H9 (cell line): ENCODE results near the gene MUC2. TPM values are rescaled to one million over a fixed set of nuclear protein-coding genes. Genes with fewer than 3 reads are reported as not detected.

Experiments
- DNase-seq: peaks from one replicate; pipeline ENCODE4 v3.0.0-alpha.2; 2017
- H2AFZ ChIP-seq: one replicate; pipeline ENCODE4 v1.6.1; 2013; ENCODE audit warnings: mild to moderate bottlenecking, low read length, control low read depth, moderate library complexity
- H2AK5ac ChIP-seq: 2 replicates; pipeline ENCODE4 v1.6.1; 2013; ENCODE audit warnings: low read length, control low read depth, mixed read lengths; ENCODE audit not compliant: insufficient read length
- H2BK120ac ChIP-seq: one replicate; pipeline ENCODE4 v1.6.1; 2013; ENCODE audit warnings: low read depth, mild to moderate bottlenecking, low read length, control low read depth, inconsistent platforms; ENCODE audit not compliant: poor library complexity, severe bottlenecking
- H2BK12ac ChIP-seq: 2 replicates; pipeline ENCODE4 v1.6.1; 2013; ENCODE audit warnings: low read length, control low read depth, mixed read lengths, low read depth; ENCODE audit not compliant: insufficient read length
- H2BK15ac ChIP-seq: 2 replicates; pipeline ENCODE4 v1.6.1; 2013; ENCODE audit warnings: low read depth, low read length, control low read depth
- H2BK20ac ChIP-seq: one replicate; pipeline ENCODE4 v1.6.1; 2013; ENCODE audit warnings: low read depth, mild to moderate bottlenecking, low read length, control low read depth, inconsistent platforms; ENCODE audit not compliant: poor library complexity, severe bottlenecking
- H2BK5ac ChIP-seq: 2 replicates; pipeline ENCODE4 v1.6.1; 2013; ENCODE audit warnings: low read length, control low read depth, mixed read lengths; ENCODE audit not compliant: insufficient read length
- H3K14ac ChIP-seq: 2 replicates; pipeline ENCODE4 v1.6.1; 2013; ENCODE audit warnings: low read length, control low read depth; ENCODE audit not compliant: insufficient read depth
- H3K18ac ChIP-seq: 2 replicates; pipeline ENCODE4 v1.6.1; 2013; ENCODE audit warnings: low read depth, mild to moderate bottlenecking, mixed read lengths, low read length, control low read depth; ENCODE audit not compliant: insufficient read length
- H3K23ac ChIP-seq: 2 replicates; pipeline ENCODE4 v1.6.1; 2013; ENCODE audit warnings: low read length, control low read depth, mixed read lengths, low read depth; ENCODE audit not compliant: insufficient read length
- H3K23me2 ChIP-seq: 2 replicates; pipeline ENCODE4 v1.6.1; 2013; ENCODE audit warnings: low read depth, mild to moderate bottlenecking, mixed read lengths, low read length, control low read depth; ENCODE audit not compliant: insufficient read length, poor library complexity, severe bottlenecking
- H3K27ac ChIP-seq: 2 replicates; pipeline ENCODE4 v1.5.1; 2013; ENCODE audit warnings: low read length, control low read depth, mixed read lengths, low read depth; ENCODE audit not compliant: insufficient read length
- H3K27me3 ChIP-seq: 2 replicates; pipeline ENCODE4 v1.6.1; 2013; ENCODE audit warnings: low read length, control low read depth, inconsistent platforms; ENCODE audit not compliant: insufficient read depth
- H3K4ac ChIP-seq: 2 replicates; pipeline ENCODE4 v1.6.1; 2013; ENCODE audit warnings: low read depth, mild to moderate bottlenecking, control low read depth, inconsistent platforms, low read length, moderate library complexity
- H3K4me1 ChIP-seq: 2 replicates; pipeline ENCODE4 v1.6.1; 2013; ENCODE audit warnings: low read length, control low read depth, inconsistent platforms; ENCODE audit not compliant: insufficient read depth
- H3K4me2 ChIP-seq: 2 replicates; pipeline ENCODE4 v1.6.1; 2013; ENCODE audit warnings: low read length, control low read depth, mixed read lengths; ENCODE audit not compliant: insufficient read length, insufficient read depth
- H3K56ac ChIP-seq: 2 replicates; pipeline ENCODE4 v1.6.1; 2013; ENCODE audit warnings: low read depth, mild to moderate bottlenecking, mixed read lengths, low read length, control low read depth; ENCODE audit not compliant: insufficient read length
- H3K79me1 ChIP-seq: 2 replicates; pipeline ENCODE4 v1.6.1; 2013; ENCODE audit warnings: low read depth, mild to moderate bottlenecking, moderate library complexity, low read length, control low read depth, inconsistent platforms; ENCODE audit not compliant: insufficient read depth, poor library complexity, severe bottlenecking
- H3K79me2 ChIP-seq: 2 replicates; pipeline ENCODE4 v1.6.1; 2013; ENCODE audit warnings: low read length, control low read depth, inconsistent platforms; ENCODE audit not compliant: insufficient read depth
- H3K9ac ChIP-seq: 2 replicates; pipeline ENCODE4 v1.6.1; 2013; ENCODE audit warnings: low read length, control low read depth, mixed read lengths; ENCODE audit not compliant: insufficient read length; ENCODE audit errors: extremely low read depth
- H3K9me3 ChIP-seq: one replicate; pipeline ENCODE4 v1.6.1; 2013; ENCODE audit warnings: low read depth, low read length, inconsistent platforms; ENCODE audit not compliant: control insufficient read depth
- H3T11ph ChIP-seq: one replicate; pipeline ENCODE4 v1.6.1; 2013; ENCODE audit warnings: mild to moderate bottlenecking, low read length, control low read depth, inconsistent platforms
- H4K20me1 ChIP-seq: one replicate; pipeline ENCODE4 v1.6.1; 2013; ENCODE audit not compliant: control insufficient read depth, insufficient read length, insufficient read depth
- H4K5ac ChIP-seq: 2 replicates; pipeline ENCODE4 v1.6.1; 2013; ENCODE audit warnings: low read depth, mild to moderate bottlenecking, mixed read lengths, low read length, control low read depth; ENCODE audit not compliant: insufficient read length
- H4K8ac ChIP-seq: replicated peaks from 2 replicates; pipeline ENCODE4 v1.6.1; 2013; ENCODE audit warnings: low read length, control low read depth, mixed read lengths, low read depth; ENCODE audit not compliant: insufficient read length
- H4K91ac ChIP-seq: 2 replicates; pipeline ENCODE4 v1.6.1; 2013; ENCODE audit warnings: low read depth, mild to moderate bottlenecking, moderate library complexity, mixed read lengths, low read length, control low read depth; ENCODE audit not compliant: insufficient read length
- H3K27ac Mint-ChIP-seq, 3 experiments: 2 replicates in 2 of 3; 3 replicates in 1 of 3; pipeline ENCODE4 v1.8.0; 2020 to 2021; ENCODE audit warnings: mixed read lengths in 3 of 3, mild to moderate bottlenecking in 1 of 3, moderate library complexity in 1 of 3
- H3K27me3 Mint-ChIP-seq: 2 replicates; pipeline ENCODE4 v1.8.0; 2021; ENCODE audit warnings: low read depth, mild to moderate bottlenecking, moderate library complexity, mixed read lengths
- H3K36me3 Mint-ChIP-seq, 3 experiments: 2 replicates in 2 of 3; 3 replicates in 1 of 3; pipeline ENCODE4 v1.8.0; 2020 to 2021; ENCODE audit warnings: low read depth in 3 of 3, mixed read lengths in 3 of 3; ENCODE audit not compliant: insufficient read depth in 1 of 3
- H3K4me1 Mint-ChIP-seq, 2 experiments: 2 replicates each; pipeline ENCODE4 v1.8.0; 2020; ENCODE audit warnings: mixed read lengths in 2 of 2
- H3K4me3 Mint-ChIP-seq, 2 experiments: 2 replicates in 1 of 2; 3 replicates in 1 of 2; pipeline ENCODE4 v1.8.0; 2020 to 2021; ENCODE audit warnings: mild to moderate bottlenecking in 2 of 2, mixed read lengths in 2 of 2, moderate library complexity in 1 of 2
- H3K9me3 Mint-ChIP-seq, 2 experiments: 2 replicates in 1 of 2; 3 replicates in 1 of 2; pipeline ENCODE4 v1.8.0; 2020; ENCODE audit warnings: mild to moderate bottlenecking in 2 of 2, mixed read lengths in 2 of 2, moderate library complexity in 1 of 2
- WGBS: extraction: QIAGEN DNeasy Blood & Tissue Kit; methylation state at CpG from one replicate; pipeline ENCODE4 v1.1.7; 2013; ENCODE audit warnings: missing lambda C conversion rate, low lambda C conversion rate, mixed read lengths; ENCODE audit not compliant: insufficient read length; ENCODE audit errors: extremely low coverage; 5-methylcytosine and 5-hydroxymethylcytosine counted together
- total RNA-seq: library from RNA; stranded (reverse); gene quantifications from 2 replicates; pipeline ENCODE4 v1.2.1, GENCODE V29; 2021
- TF ChIP-seq, protein P1 (sequence below): fragments of 200-600 bp; sonication (generic); conservative IDR thresholded peaks from 3 replicates; pipeline ENCODE4 v1.8.0; 2021; ENCODE audit warnings: antibody characterized with exemption, mild to moderate bottlenecking

Gene MUC2
- total RNA-seq, 1 experiment from 2014 or later, result not detected

DNA sequence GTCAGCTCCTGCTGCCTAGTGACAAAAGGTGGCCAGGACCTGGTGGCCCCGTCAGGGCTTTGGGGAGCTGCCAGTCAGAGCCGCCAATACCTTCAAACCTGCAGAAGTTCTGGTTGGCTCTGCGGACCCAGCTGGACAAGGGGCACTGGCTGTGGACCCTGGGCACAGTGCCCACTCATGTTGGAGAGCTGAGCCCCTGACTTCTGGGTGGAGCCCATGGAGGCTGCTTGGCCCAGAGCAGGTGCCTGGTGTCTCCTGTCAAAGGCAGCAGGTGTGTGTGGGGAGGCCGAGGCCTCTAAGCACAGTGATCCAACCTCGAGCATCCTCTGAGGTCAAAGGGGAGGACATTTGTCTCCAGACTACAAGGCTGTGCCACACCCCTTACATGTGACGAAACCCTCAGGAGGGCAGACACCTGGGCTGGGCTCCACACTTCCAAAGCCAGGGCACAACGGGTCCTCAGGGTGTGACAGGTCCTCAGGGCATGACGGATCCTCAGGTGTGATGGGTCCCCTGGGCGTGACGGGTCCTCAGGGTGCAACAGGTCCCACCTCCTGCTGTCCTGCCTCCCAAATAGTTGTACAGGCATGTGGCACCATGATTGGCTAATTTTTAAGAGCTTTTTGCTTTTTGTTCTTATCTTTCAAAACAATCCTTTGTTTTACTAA, 37.0 kb downstream of the MUC2 start:
- Histone ChIP-seq H3K79me1 (no peaks in the 10 kb centered on the region), H2BK5ac (no peak overlapping the region), H3K4me2 (no peak overlapping the region), H4K8ac (no peak overlapping the region), H2BK15ac (no peak overlapping the region), H2BK20ac (no peak overlapping the region), H3K23me2 (no peaks in the 10 kb centered on the region), H3K9me3 (no peaks in the 10 kb centered on the region), H3K4ac (no peak overlapping the region), H3T11ph (no peak overlapping the region), H3K27ac (no peak overlapping the region), H3K79me2 (no peaks in the 10 kb centered on the region), H3K27me3 (no peaks in the 10 kb centered on the region), H4K20me1 (peaks cover 2% of the 10 kb centered on the region), H3K4me1 (no peaks in the 10 kb centered on the region), H3K14ac (no peak overlapping the region), H2AK5ac (no peak overlapping the region), H2AFZ (no peak overlapping the region), H4K5ac (no peak overlapping the region), H3K9ac (no peak overlapping the region), H4K91ac (no peak overlapping the region), H2BK120ac (no peak overlapping the region), H3K23ac (no peak overlapping the region), H3K18ac (no peak overlapping the region), H3K56ac (no peak overlapping the region), H2BK12ac (no peak overlapping the region)
- H3K9me3 Mint-ChIP-seq, result peaks cover 0 to 5% of the 10 kb centered on the region in 2 experiments; a peak in 4 of 5 replicates
- peaks cover 0 to 3% (median 2%) of the 10 kb centered on the region in 3 experiments; a peak in 1 of 7 replicates for H3K36me3 Mint-ChIP-seq
- H3K4me3 Mint-ChIP-seq, result no peak overlapping the region
- WGBS, result no CpG with 5 or more reads among the region's 10 CpGs
- H3K4me1 Mint-ChIP-seq, result peaks cover 2 to 5% of the 10 kb centered on the region in 2 experiments; a peak in 2 of 4 replicates
- no peak overlapping the region for H3K27ac Mint-ChIP-seq
- DNase-seq, result no peak
- peaks cover 8% of the 10 kb centered on the region for H3K27me3 Mint-ChIP-seq
- TF ChIP-seq, protein P1, sequence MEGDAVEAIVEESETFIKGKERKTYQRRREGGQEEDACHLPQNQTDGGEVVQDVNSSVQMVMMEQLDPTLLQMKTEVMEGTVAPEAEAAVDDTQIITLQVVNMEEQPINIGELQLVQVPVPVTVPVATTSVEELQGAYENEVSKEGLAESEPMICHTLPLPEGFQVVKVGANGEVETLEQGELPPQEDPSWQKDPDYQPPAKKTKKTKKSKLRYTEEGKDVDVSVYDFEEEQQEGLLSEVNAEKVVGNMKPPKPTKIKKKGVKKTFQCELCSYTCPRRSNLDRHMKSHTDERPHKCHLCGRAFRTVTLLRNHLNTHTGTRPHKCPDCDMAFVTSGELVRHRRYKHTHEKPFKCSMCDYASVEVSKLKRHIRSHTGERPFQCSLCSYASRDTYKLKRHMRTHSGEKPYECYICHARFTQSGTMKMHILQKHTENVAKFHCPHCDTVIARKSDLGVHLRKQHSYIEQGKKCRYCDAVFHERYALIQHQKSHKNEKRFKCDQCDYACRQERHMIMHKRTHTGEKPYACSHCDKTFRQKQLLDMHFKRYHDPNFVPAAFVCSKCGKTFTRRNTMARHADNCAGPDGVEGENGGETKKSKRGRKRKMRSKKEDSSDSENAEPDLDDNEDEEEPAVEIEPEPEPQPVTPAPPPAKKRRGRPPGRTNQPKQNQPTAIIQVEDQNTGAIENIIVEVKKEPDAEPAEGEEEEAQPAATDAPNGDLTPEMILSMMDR, result no peak
